ENCODE data around the gene TNS1. TPM values are rescaled to one million over a fixed set of nuclear protein-coding genes. Genes with fewer than 3 reads are reported as not detected.
"Not testable (repeated sequence)": the region's sequence is repeated elsewhere in the genome, so short reads cannot be mapped to it uniquely, and the experiment has no call there.

TNS1 gene
- total RNA-seq, 1 donor from 2014 or later: 106 TPM

GRCh38 chr2:217789003-217789735 is 213.6 kb downstream of the TNS1 start:
- DNase-seq (ENCODE audit: low read depth): peak; percentile 85

DNA sequence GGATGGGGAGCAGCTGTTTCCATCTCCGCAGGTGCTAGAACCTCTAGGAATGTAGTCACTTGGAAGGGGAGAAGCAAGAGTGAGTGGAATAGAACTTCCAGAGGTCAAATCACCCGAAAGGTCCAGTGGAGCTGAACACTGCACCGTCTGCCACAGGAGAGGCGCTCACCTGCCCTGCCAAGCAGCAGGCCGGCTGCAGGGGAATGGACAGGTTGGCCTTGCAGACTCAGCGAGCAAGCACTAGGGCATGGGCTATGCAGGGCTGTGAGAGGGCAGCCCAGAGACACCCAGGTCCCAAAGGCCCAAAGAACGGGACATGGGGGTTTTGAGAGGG is 214.2 kb downstream of the TNS1 start:
- DNase-seq (ENCODE audit: low read depth): no peak

- no peak for DNase-seq (ENCODE audit: low read depth)
Observed at GRCh38 chr2:217787160-217787877, 215.5 kb downstream of the TNS1 start.

- not testable (repeated sequence) for DNase-seq (ENCODE audit: low read depth)
Observed at GRCh38 chr2:217786560-217786959, 216.2 kb downstream of the TNS1 start.

GRCh38 chr2:217785544-217786045 is 217.2 kb downstream of the TNS1 start:
- DNase-seq (ENCODE audit: low read depth): peak; percentile 68

DNA sequence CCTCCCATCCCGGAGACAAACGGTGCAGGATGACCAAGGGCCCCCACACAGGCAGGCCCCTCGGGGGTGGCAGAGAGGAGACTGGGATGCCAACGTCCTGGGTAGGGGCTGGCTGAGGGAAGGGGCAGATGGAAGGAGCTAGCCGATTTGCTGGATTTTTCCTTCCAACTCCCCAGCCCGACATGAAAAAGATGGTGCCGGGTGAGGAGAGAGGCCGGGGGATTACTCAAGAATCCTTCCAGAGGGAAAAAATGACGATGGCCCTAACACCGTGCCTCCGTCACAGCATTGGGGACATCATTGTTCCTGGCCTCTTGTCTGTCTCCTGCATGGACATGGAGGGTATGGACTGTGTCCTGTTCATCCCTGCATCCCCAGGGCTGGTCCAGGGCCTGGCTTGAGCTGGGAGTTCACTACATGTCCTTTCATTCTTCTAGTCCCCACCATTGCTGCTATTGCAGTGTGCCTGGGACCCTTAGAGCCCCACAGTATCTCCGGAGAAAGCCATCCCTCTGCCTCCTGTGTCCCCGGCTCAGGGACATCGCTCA is 217.7 kb downstream of the TNS1 start:
- DNase-seq (ENCODE audit: low read depth): no peak

DNA sequence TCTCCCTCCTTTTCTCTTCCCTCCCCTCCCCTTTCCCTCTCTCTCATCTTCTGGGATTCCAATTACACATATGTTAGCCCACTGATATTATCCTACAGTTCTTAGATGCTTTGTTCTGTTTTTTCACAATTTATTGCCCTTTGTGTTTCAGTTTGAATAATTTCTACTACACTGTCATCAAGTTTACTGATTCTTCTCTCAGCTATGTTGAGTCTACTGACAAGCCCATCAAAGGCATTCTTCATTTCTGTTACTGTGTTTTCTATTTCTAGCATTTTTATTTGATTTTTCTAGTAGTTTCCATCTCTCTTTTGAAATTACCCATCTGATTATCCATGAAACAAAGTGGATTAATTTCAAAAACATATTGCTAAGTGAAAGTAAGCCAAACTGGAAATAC is 219.6 kb downstream of the TNS1 start:
- no peak for DNase-seq (ENCODE audit: low read depth)

- DNase-seq (ENCODE audit: low read depth): no peak
Observed at GRCh38 chr2:217777906-217778305, 224.9 kb downstream of the TNS1 start.

GRCh38 chr2:217776631-217777030 is 226.2 kb downstream of the TNS1 start:
- DNase-seq (ENCODE audit: low read depth): no peak

GRCh38 chr2:217775920-217776503 is 226.8 kb downstream of the TNS1 start:
- DNase-seq (ENCODE audit: low read depth): no peak

GRCh38 chr2:217774232-217774631 is 228.6 kb downstream of the TNS1 start:
- DNase-seq (ENCODE audit: low read depth): no peak

DNA sequence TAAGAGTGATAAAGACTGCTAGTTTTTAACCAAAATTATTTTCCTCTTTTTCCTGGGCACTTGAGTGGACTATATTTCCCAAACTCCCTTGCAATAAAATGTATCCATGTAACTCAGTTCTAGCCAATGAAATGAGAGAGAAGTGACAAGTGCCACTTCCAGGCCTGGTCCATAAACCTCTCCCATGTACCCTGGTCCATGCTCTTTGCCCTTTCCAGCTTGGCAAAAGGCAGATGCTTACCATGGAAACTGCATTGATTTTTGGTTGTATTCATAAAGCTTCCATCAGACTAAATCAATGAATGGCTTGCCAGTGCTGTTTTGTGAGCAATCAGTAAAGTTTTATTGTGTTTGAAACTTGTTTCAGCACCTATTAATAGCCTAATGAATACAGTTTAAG is 229.3 kb downstream of the TNS1 start:
- DNase-seq (ENCODE audit: low read depth): no peak

- peak; percentile 53 for DNase-seq (ENCODE audit: low read depth)
Observed at GRCh38 chr2:217766356-217766755, 236.4 kb downstream of the TNS1 start.

DNA sequence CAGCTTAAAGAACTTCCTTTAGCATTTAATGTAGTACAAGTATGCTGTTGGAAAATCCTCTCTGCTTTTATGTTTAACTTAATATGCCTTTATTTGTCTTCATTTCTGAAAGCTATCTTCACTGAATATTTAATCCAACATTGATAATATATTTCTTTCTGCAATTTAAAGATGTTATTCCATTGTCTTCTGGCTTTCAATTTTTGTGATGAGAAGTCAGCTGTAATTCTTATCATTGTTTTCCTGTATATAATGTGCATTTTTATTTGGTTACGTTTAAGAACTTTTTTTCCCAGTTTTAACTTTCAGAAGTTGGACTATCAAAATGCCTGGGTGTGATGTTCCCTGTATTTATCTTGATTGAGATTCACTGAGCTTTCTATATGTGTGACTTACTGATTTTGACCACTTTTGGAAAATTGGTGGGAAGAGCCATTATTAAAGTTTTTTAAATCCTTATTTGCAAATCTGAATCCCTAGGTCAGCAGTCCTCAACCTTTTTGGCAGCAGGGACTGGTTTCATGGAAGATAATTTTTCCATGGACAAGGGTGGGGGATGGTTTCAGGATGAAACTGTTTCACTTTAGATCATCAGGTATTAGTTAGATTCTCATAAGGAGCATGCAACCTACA is 241.0 kb downstream of the TNS1 start:
- no peak for DNase-seq (ENCODE audit: low read depth)

DNA sequence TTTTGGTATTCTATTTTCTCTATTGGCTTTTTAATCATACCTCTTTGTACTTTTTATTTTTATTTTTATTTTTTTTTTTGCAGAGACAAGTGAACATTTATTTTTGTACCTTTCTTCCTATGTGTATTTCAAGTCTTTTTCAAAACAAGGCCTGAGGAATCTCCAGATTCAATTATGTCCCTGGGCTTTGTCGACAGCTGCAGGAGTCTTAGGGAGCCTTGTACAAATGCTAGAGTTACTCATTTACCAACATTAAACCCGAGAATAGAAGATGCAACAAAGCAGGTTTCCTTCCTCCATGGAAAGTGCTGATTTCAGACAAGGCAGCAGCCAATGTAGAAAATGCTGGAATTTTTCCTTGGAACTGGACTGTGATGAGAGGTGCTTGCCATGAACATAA is 242.8 kb downstream of the TNS1 start:
- peak; percentile 62 for DNase-seq (ENCODE audit: low read depth)

- DNase-seq (ENCODE audit: low read depth): no peak
Observed at GRCh38 chr2:217757108-217757463, 245.7 kb downstream of the TNS1 start.

DNA sequence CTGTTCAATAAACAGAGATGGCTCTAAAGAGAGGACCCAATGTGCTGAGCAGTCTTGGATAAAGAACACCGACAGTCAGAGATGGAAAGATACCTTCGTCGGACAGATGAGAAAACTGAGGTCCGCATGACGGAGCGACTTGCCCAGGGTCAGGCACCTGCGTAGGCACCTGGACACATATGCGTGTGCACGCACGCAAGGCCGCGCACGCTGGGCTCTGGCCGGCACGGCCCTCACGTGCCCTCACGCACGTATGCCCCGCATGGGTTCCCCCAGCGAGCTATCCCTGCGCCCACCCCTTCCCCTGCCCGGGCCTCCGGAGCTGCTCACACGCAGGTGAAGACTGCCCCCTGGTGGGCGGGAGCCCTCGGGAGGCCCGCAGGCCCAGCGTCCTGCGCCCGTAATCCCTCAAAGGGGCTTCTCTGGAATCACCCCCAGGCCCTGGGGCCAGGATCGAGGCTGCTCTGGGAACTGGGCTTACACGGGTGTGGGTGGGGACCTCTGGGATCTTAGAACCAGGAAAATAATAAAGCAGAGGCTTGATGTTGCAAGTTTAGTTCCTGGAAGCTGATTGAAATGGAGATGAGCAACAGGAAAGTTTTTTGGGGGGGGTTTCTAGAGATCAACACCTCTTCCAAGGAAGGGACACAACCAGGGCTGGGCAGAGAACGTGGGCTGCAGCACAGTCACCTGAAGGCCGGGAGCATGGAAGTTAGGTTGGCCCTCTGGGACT is 246.3 kb downstream of the TNS1 start:
- peak; percentile 49 for DNase-seq (ENCODE audit: low read depth)

DNA sequence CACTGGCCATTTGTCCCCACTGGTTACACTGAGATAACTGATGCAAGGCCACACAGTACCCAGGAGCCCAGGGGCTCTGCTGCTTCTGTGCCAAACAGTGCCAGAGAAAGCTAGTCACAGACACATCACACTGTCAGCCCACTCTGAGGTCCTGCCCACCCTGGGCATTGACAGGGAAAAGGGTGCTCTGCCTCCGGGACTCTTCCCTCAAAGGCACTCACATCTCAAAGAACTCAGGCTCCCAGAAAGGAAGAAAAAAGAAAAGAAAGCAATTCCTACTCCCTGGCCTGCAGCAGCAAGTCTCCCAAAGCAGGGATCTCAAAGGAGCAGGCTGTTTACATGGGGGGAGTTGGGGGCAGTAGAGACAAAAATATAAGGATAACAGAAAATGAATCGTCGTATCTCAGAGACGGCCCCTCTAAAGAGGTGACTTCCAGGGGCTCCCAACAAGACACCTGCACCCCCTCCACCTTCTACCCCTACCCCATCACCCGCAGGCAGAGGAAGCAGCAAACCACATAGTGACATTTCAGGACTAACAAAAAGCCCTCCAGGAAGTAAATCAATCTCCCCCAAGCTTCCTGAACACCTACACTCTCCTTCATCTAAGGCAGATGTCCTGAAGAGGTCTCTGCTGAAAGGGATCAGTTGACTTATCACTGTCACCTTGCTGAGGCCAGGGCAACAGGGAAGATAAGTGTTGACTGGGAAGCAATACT is 247.6 kb downstream of the TNS1 start:
- no peak for DNase-seq (ENCODE audit: low read depth)

DNA sequence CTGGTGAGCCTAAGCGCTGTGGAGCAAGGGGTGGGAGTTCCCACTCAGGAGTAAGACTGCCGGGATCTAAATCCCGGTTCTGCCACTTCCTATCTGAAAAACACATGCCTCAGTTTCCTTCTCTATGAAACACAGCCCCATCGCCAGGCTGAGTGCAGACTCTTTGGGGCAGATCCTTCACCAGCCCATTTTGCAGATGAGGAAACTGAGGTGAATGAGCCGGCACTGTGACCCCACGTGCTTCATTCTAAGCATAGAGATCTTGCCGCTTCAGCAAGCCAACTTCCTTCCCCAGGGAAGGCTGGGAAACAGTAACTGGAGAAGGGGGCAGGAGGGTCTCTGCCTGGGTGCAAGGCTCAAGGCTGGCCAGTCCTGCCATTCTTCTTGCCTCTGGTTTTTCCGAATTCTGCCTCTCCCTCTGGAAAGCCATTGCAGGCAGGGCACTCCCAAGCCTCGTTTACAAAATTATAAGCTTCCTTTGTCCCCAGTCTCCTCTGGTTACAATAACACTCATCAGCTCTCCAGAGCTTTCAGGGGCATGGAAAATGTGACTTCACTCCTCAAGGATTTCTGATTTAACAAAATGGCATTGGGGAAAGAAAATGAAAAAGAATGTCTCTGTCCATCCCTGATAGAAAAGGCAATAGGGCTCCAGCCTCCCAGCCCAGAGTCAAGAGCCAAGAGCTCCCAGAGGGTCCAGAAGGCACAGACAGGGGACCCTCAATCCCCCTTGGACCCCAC is 249.2 kb downstream of the TNS1 start:
- DNase-seq (ENCODE audit: low read depth): peak; percentile 41

Data from myocyte (in vitro differentiated cells).